HepG2 (cell line): ENCODE measurements around the gene HSDL2. TPM values are rescaled to one million over a fixed set of nuclear protein-coding genes. Genes with fewer than 3 reads are reported as not detected.

Experiments
- FOXP4 ChIP-seq: sonication (generic); formaldehyde crosslinking; IDR thresholded peaks from 2 replicates; pipeline ENCODE4 v1.4.0; 2020; ENCODE audit warnings: missing genetic modification reagents
- GPN1 ChIP-seq: sonication (generic); formaldehyde crosslinking; IDR thresholded peaks from 2 replicates; pipeline ENCODE4 v1.5.1; 2020; ENCODE audit warnings: missing genetic modification reagents, borderline replicate concordance
- GTF3A ChIP-seq: sonication (generic); formaldehyde crosslinking; conservative IDR thresholded peaks from 2 replicates; pipeline ENCODE4 v1.4.0; 2020; ENCODE audit warnings: mild to moderate bottlenecking, missing genetic modification reagents
- IRX3 ChIP-seq: sonication (generic); formaldehyde crosslinking; IDR thresholded peaks from 2 replicates; pipeline ENCODE4 v1.8.1; 2023; ENCODE audit warnings: mild to moderate bottlenecking, low read depth, missing genetic modification reagents, borderline replicate concordance
- KDM3A ChIP-seq: IDR thresholded peaks from 2 replicates; pipeline ENCODE4 v1.6.1; 2018; ENCODE audit warnings: low read depth, missing compliant biosample characterization
- MIER3 ChIP-seq: IDR thresholded peaks from 2 replicates; pipeline ENCODE4 v1.6.1; 2016; ENCODE audit warnings: missing compliant biosample characterization, borderline replicate concordance
- MTF1 ChIP-seq: sonication (generic); formaldehyde crosslinking; IDR thresholded peaks from 2 replicates; pipeline ENCODE4 v1.5.0; 2020; ENCODE audit warnings: missing genetic modification reagents
- NAIF1 ChIP-seq: sonication (generic); formaldehyde crosslinking; IDR thresholded peaks from 2 replicates; pipeline ENCODE4 v1.5.0; 2020; ENCODE audit warnings: mild to moderate bottlenecking, missing genetic modification reagents, borderline replicate concordance
- SP4 ChIP-seq: sonication (generic); formaldehyde crosslinking; IDR thresholded peaks from 2 replicates; pipeline ENCODE4 v1.8.1; 2023; ENCODE audit warnings: mild to moderate bottlenecking, missing genetic modification reagents
- SRF ChIP-seq: IDR thresholded peaks from 2 replicates; pipeline ENCODE4 v1.6.1; 2011; ENCODE audit warnings: mild to moderate bottlenecking, low read depth, low read length, moderate library complexity
- ZBTB49 ChIP-seq: sonication (generic); formaldehyde crosslinking; IDR thresholded peaks from 2 replicates; pipeline ENCODE4 v1.4.0; 2020; ENCODE audit warnings: missing genetic modification reagents, borderline replicate concordance
- ZFAT ChIP-seq: sonication (generic); formaldehyde crosslinking; conservative IDR thresholded peaks from 2 replicates; pipeline ENCODE4 v1.8.1; 2023; ENCODE audit warnings: missing genetic modification reagents, inconsistent platforms
- ZNF749 ChIP-seq: sonication (generic); formaldehyde crosslinking; IDR thresholded peaks from 2 replicates; pipeline ENCODE4 v1.8.0; 2022; ENCODE audit warnings: mild to moderate bottlenecking, missing genetic modification reagents, moderate library complexity, borderline replicate concordance
- polyA plus RNA-seq, 8 experiments: library from polyadenylated mRNA; depleted of rRNA in 3 of 8; stranded (reverse) in 7 of 8; unstranded in 1 of 8; fragments of >200 nt; fragmentation: Illumina TruSeq in 4 of 8; extraction: Trizol in 4 of 8; gene quantifications; 2 replicates each; pipeline versions ENCODE4 v1.2.1 to v1.2.3, GENCODE V29; 2011 to 2016; ENCODE audit warnings: low read depth in 4 of 8, missing spikeins in 1 of 8, mixed read lengths in 1 of 8; ENCODE audit not compliant: insufficient read depth in 1 of 8
- total RNA-seq, 5 experiments: library from RNA; depleted of rRNA; stranded (reverse); fragments of >200 nt; fragmentation: Illumina TruSeq; extraction: Trizol; gene quantifications; 2 replicates each; pipeline ENCODE4 v1.2.3, GENCODE V29; 2016; ENCODE audit warnings: low read depth in 1 of 5

The HSDL2 gene
- total and polyA plus RNA-seq, 2 of the 13 experiments (the other 11 are each of a cell fraction or from before 2014, with no cell fraction given): 55.3 to 80.2 TPM

- no peak for TF ChIP-seq SP4 (CRISPR knock-in tag)
- TF ChIP-seq MIER3: peak; percentile 54; the same call in 1 of the 2 replicates
- TF ChIP-seq ZFAT: no peak
- no peak for TF ChIP-seq GTF3A
- TF ChIP-seq NAIF1: no peak
- no peak for TF ChIP-seq MTF1
- no peak for TF ChIP-seq ZBTB49 (CRISPR knock-in tag)
- no peak for TF ChIP-seq KDM3A (CRISPR knock-in tag)
- no peak for TF ChIP-seq SRF
- no peak for TF ChIP-seq GPN1 (CRISPR knock-in tag)
- TF ChIP-seq IRX3 (CRISPR knock-in tag): no peak
- TF ChIP-seq ZNF749 (CRISPR knock-in tag): no peak
- TF ChIP-seq FOXP4 (CRISPR knock-in tag): peak; percentile 68
Observed at GRCh38 chr9:112496074-112496722, 116.3 kb downstream of the HSDL2 start (continued).
